GM10248 (cell line): ENCODE results near the gene ZFAND3.

Source experiments
- CTCF ChIA-PET: fragments of 300-600 bp; sonication (Branson Sonifier 250); formaldehyde crosslinking; extraction: SDS; loops from one replicate; lab custom pipeline; 2021; ENCODE audit warnings: antibody characterized with exemption; lab: Yijun Ruan, JAX
- POLR2A ChIA-PET: fragments of 350-650 bp; sonication (Branson Sonifier 250); formaldehyde crosslinking; extraction: SDS; loops from one replicate; lab custom pipeline; 2020; ENCODE audit warnings: antibody characterized with exemption; lab: Yijun Ruan, JAX
- DNase-seq: peaks from one replicate; pipeline ENCODE4 v3.0.0; 2012; ENCODE audit errors: extremely low spot score
- TF ChIP-seq, protein P1 (sequence below): IDR thresholded peaks from 2 replicates; pipeline ENCODE4 v1.5.1; 2012; ENCODE audit warnings: mild to moderate bottlenecking, low read depth; ENCODE audit errors: extremely low read depth, missing control alignments, control extremely low read depth

Gene ZFAND3

DNA sequence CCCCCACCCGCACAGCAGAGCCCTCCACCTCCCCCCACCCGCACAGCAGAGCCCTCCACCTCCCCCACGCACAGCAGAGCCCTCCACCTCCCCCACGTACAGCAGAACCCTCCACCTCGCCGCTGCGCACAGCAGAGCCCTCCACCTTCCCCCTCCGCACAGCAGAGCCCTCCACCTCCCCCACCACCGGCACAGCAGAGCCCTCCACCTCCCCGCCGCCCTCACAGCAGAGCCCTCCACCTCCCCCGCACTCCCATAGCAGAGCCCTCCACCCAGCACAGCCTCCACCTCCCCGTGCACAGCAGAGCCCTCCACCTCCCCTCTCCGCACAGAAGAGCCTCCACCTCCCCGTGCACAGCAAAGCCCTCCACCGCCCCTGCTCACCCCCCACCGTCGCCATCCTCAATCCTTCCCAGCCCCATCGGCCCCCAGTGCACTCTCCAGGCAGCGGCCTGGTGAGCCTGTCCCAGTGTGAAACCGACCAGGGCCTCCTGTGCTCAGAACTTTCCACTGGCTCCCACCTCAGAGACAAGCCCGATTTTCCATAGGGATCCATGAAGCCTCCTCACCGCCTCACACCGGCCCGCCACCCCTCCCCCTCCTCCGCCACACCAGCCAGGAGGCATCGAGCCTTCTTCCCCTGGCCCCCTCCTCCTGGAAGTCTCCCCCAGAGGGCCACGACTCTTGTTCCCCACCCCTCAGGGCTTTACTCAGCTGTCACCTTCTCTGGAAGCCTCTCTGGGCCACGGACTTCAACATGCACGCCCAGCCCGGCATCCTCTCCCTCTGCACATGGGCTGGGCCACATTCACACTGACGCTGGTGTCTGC, 347.1 kb downstream of the ZFAND3 start:
- TF ChIP-seq, protein P1, sequence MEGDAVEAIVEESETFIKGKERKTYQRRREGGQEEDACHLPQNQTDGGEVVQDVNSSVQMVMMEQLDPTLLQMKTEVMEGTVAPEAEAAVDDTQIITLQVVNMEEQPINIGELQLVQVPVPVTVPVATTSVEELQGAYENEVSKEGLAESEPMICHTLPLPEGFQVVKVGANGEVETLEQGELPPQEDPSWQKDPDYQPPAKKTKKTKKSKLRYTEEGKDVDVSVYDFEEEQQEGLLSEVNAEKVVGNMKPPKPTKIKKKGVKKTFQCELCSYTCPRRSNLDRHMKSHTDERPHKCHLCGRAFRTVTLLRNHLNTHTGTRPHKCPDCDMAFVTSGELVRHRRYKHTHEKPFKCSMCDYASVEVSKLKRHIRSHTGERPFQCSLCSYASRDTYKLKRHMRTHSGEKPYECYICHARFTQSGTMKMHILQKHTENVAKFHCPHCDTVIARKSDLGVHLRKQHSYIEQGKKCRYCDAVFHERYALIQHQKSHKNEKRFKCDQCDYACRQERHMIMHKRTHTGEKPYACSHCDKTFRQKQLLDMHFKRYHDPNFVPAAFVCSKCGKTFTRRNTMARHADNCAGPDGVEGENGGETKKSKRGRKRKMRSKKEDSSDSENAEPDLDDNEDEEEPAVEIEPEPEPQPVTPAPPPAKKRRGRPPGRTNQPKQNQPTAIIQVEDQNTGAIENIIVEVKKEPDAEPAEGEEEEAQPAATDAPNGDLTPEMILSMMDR = no peak
- no peak for DNase-seq
- ChIA-PET POLR2A (no interaction called here), CTCF (no interaction called here)

DNA sequence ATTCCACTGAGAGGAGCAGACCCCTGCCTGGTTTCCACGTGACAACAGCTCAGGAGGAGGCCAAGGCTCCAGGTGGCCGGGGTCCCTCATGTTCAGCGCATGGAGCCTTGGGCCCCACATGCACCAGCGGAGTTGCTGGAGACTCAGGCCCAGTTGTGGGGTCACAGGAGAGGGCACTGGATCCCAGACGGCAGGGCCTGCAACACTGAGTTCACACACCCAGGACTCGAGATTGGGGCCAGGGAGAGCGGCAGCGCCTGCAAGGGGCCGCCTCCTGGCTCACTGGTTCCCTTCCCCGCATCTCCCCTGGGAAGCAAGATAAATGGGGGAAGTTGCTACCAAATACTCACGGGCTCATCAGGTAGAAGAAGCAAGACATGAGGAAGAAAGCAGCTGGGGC, 348.1 kb downstream of the ZFAND3 start:
- DNase-seq = no peak
- ChIA-PET CTCF (no interaction called here), POLR2A (no interaction called here)
- TF ChIP-seq, protein P1 = no peak

DNA sequence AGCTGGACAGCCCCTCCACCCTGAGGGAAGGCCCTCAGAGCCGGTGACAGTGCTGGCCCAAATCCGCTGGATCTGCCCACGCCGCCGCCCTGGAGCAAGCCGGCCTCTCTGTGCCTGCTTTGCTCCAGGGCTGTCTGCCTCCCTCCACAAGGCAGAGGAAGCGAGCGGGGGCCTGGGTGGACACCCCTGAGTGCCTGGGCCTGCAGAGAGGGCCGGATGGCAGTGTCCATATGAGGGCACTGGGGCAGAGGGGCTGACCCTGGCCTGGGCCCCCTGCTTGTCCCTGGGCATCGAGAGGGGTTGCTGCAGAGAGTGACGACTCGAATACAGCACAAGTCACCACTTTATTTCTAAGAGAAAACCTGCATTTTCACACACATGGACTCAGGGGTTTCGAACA, 348.6 kb downstream of the ZFAND3 start:
- ChIA-PET CTCF (no interaction called here), POLR2A (no interaction called here)
- TF ChIP-seq, protein P1 = no peak
- no peak for DNase-seq

DNA sequence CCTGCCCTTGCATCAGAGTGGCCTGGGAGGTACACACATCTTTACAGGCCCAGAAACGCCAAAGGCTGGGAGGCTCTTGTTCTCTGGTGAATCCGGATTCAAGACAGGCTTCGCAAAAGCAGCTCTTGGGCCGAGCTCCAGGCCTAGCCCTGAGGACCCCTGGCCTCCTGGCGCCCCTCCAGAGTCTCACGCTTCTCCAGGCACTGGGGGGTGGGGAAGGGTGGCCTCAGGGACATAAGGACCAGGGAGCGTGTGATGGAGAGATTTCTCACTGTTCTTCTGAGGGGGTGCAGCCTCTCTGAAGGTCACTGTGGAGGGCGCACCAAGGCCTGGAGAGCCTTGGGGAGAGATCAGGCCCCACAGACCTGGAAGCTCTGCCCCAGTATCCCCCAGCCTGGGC, 349.2 kb downstream of the ZFAND3 start:
- no peak for DNase-seq
- ChIA-PET POLR2A (no interaction called here), CTCF (no interaction called here)
- TF ChIP-seq, protein P1 = no peak

DNA sequence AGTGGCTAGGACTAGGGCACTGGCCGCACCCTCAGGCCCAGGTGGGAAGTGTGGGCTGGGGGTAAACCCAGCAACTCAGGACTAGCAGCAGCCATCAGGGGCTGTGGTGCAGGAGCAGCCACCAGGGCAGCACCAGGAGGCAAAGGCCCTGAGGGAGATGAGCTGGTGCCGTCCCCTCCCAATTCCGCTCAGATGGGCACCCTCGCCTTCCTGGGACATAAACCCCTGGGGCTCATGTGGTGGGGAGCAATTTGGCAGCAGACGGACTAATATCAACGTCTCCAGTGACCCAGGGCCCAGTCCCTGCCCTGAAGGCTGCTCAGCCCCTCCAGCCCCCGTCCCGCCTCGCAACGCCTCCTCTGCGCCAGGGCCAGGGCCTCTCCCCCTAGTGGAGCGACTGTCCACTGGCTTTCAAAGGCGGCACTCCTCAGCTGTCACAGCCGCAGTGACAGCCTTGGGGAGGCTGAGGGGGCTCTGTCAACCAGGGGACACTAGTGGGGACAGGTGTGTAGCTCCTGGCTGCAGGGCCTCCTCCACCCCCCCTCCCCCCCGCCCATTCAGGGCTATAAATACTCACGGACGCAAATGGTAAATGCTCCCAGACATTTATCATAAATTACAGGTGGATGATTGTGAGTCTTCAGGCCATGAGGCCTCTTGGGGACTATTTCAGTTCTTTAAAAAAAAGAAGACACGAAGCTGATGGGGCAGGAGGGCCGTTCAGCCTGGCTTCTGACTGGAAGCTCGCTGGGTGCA, 349.9 kb downstream of the ZFAND3 start:
- TF ChIP-seq, protein P1 = no peak
- no peak for DNase-seq
- ChIA-PET POLR2A (no interaction called here), CTCF (no interaction called here)

DNA sequence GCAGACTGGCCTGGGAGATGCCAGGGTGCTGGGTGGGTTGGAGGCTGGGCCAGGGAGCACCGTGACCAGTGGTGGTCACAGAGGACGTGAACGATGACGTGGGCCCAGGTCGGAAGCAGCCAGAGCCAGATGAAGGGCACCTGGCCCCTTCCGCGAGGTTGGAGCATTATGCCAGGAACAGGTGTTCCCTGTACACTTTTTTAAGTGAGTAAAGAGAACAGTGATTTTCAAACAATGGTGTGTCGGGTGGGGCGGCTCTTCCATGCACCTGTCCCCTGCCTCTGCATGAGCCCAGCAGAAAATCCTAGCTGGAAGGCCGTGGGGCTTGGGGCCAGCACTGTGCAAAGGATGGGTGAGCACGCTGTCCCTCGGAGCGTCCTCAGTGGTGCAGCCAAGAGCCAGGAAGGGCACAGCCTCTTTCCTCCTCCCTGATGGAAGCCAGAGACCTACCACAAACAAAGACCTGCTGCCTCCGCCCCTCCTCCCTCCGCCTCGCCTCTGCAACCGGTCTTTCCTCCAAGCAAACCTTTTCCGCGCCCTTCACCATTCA, 350.5 kb downstream of the ZFAND3 start:
- DNase-seq = no peak
- POLR2A ChIA-PET = no interaction called here
- TF ChIP-seq, protein P1 = no peak
- CTCF ChIA-PET = no interaction called here
